ENCODE data around the gene IGSF21. TPM values are rescaled to one million over a fixed set of nuclear protein-coding genes. Genes with fewer than 3 reads are reported as not detected.
"Not testable (repeated sequence)": the region's sequence is repeated elsewhere in the genome, so short reads cannot be mapped to it uniquely, and the experiment has no call there.

IGSF21 gene
- total and polyA plus RNA-seq, 4 experiments from 2014 or later, result not detected

- POLR2A ChIA-PET (ENCODE audit: partially characterized antibody), result no interaction called here
- CTCF ChIA-PET (ENCODE audit: partially characterized antibody), result no interaction called here
- H3K4me3 ChIP-seq (ENCODE audit: low read length in 2 of 2), result no peak overlapping the region
- no peaks in the 10 kb centered on the region for H3K4me1 ChIP-seq (ENCODE audit: insufficient read depth, low read length)
- H3K36me3 ChIP-seq (ENCODE audit: insufficient read depth, low read length), result no peaks in the 10 kb centered on the region
- Mint-ChIP-seq H3K4me1 (no peaks in the 10 kb centered on the region), H3K4me3 (no peak overlapping the region), H3K36me3 (no peaks in the 10 kb centered on the region), H3K27me3 (peaks cover 7% of the 10 kb centered on the region in 2 donors), H3K9me3 (peaks cover 0 to 19% (median 9%) of the 10 kb centered on the region in 8 donors), H3K27ac (no peak overlapping the region)
- peaks cover 0 to 5% of the 10 kb centered on the region in 2 donors for H3K9me3 ChIP-seq (ENCODE audit: control insufficient read depth in 1 of 2, low read length in 2 of 2)
- no peak for DNase-seq
- H3K27ac ChIP-seq (ENCODE audit: low read depth, low read length), result no peak overlapping the region
- intact Hi-C loops (cut with micrococcal nuclease), result no loop called here
- no peaks in the 10 kb centered on the region for H3K27me3 ChIP-seq (ENCODE audit: insufficient read depth, low read length)
Observed at GRCh38 chr1:18414872-18415447, 307.4 kb downstream of the IGSF21 start.

DNA sequence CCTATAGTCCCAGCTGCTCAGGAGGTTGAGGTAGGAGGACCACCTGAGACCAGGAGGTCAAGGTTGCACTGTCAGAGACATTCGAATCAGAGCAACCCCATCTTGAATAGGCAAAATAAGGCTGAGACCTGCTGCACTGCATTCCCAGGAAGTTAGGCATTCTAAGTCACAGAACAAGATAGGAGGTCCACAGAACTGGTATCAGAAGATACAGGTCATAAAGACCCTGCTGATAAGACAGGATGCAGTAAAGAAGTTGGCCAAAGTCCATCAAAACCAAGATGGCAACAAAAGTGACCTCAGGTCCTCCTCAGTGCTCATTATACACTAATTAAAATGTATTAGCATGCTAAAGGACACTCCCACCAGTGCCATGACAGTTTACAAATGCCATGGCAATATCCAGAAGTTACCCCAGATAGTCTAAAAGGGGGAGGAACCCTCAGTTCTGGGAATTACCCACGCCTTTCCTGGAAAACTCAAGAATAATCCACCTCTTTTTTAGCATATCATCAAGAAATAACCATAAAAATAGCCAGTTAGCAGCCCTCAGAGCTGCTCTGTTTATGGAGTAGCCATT, 307.9 kb downstream of the IGSF21 start:
- POLR2A ChIA-PET (ENCODE audit: partially characterized antibody), result no interaction called here
- no peak overlapping the region for H3K27ac Mint-ChIP-seq
- intact Hi-C loops (cut with micrococcal nuclease), result no loop called here
- peaks cover 0 to 5% of the 10 kb centered on the region in 2 donors for H3K9me3 ChIP-seq (ENCODE audit: control insufficient read depth in 1 of 2, low read length in 2 of 2)
- H3K4me3 Mint-ChIP-seq, result no peak overlapping the region
- H3K4me1 Mint-ChIP-seq, result no peaks in the 10 kb centered on the region
- H3K27me3 Mint-ChIP-seq, result peaks cover 6 to 7% of the 10 kb centered on the region in 2 donors
- H3K4me1 ChIP-seq (ENCODE audit: insufficient read depth, low read length), result no peaks in the 10 kb centered on the region
- H3K36me3 Mint-ChIP-seq, result no peaks in the 10 kb centered on the region
- H3K27ac ChIP-seq (ENCODE audit: low read depth, low read length), result no peak overlapping the region
- H3K27me3 ChIP-seq (ENCODE audit: insufficient read depth, low read length), result no peaks in the 10 kb centered on the region
- no peak overlapping the region for H3K4me3 ChIP-seq (ENCODE audit: low read length in 2 of 2)
- H3K9me3 Mint-ChIP-seq, result peaks cover 0 to 19% (median 9%) of the 10 kb centered on the region in 8 donors
- CTCF ChIA-PET (ENCODE audit: partially characterized antibody), result no interaction called here
- H3K36me3 ChIP-seq (ENCODE audit: insufficient read depth, low read length), result no peaks in the 10 kb centered on the region
- DNase-seq, result no peak

DNA sequence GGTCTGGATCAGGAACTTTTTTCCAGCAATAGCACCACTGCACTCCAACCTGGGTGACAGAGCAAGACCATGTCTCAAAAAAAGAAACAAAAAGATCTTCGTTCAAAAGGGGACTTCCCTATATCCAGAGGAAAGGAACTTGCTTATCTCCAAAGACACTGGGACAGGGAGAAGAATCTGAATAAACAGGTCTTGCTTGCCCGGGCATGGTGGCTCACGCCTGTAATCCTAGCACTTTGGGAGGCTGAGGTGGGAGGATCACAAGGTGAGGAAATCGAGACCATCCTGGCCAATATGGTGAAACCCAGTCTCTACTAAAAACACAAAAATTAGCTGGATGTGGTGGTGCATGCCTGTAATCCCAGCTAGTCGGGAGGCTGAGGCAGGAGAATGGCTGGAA, 308.5 kb downstream of the IGSF21 start:
- H3K27me3 Mint-ChIP-seq; H3K36me3 ChIP-seq (ENCODE audit: insufficient read depth, low read length); H3K4me1 Mint-ChIP-seq; CTCF ChIA-PET (ENCODE audit: partially characterized antibody); DNase-seq; H3K36me3 Mint-ChIP-seq; H3K27ac Mint-ChIP-seq; POLR2A ChIA-PET (ENCODE audit: partially characterized antibody); H3K4me1 ChIP-seq (ENCODE audit: insufficient read depth, low read length); H3K9me3 ChIP-seq (ENCODE audit: control insufficient read depth in 1 of 2, low read length in 2 of 2); intact Hi-C loops (cut with micrococcal nuclease); H3K4me3 ChIP-seq (ENCODE audit: low read length in 2 of 2); H3K27me3 ChIP-seq (ENCODE audit: insufficient read depth, low read length); H3K27ac ChIP-seq (ENCODE audit: low read depth, low read length); H3K4me3 Mint-ChIP-seq: not testable (repeated sequence)
- H3K9me3 Mint-ChIP-seq, result peaks cover 0 to 18% (median 9%) of the 10 kb centered on the region in 8 donors

GRCh38 chr1:18417316-18418269, 310.0 kb downstream of the IGSF21 start:
- Histone ChIP-seq H3K27me3 (ENCODE audit: insufficient read depth, low read length) (no peaks in the 10 kb centered on the region), H3K36me3 (ENCODE audit: insufficient read depth, low read length) (no peaks in the 10 kb centered on the region), H3K27ac (ENCODE audit: low read depth, low read length) (no peak overlapping the region), H3K4me3 (ENCODE audit: low read length in 2 of 2) (no peak overlapping the region), H3K9me3 (ENCODE audit: control insufficient read depth in 1 of 2, low read length in 2 of 2) (no peaks in the 10 kb centered on the region), H3K4me1 (ENCODE audit: insufficient read depth, low read length) (no peaks in the 10 kb centered on the region)
- no peaks in the 10 kb centered on the region for H3K36me3 Mint-ChIP-seq
- H3K4me3 Mint-ChIP-seq, result no peak overlapping the region
- peaks cover 7 to 8% of the 10 kb centered on the region in 2 donors for H3K27me3 Mint-ChIP-seq
- H3K4me1 Mint-ChIP-seq, result no peaks in the 10 kb centered on the region
- H3K9me3 Mint-ChIP-seq, result peaks cover 0 to 10% (median 4%) of the 10 kb centered on the region in 8 donors
- CTCF ChIA-PET (ENCODE audit: partially characterized antibody), result no interaction called here
- no peak for DNase-seq
- POLR2A ChIA-PET (ENCODE audit: partially characterized antibody), result no interaction called here
- H3K27ac Mint-ChIP-seq, result no peak overlapping the region
- intact Hi-C loops (cut with micrococcal nuclease), result no loop called here

DNA sequence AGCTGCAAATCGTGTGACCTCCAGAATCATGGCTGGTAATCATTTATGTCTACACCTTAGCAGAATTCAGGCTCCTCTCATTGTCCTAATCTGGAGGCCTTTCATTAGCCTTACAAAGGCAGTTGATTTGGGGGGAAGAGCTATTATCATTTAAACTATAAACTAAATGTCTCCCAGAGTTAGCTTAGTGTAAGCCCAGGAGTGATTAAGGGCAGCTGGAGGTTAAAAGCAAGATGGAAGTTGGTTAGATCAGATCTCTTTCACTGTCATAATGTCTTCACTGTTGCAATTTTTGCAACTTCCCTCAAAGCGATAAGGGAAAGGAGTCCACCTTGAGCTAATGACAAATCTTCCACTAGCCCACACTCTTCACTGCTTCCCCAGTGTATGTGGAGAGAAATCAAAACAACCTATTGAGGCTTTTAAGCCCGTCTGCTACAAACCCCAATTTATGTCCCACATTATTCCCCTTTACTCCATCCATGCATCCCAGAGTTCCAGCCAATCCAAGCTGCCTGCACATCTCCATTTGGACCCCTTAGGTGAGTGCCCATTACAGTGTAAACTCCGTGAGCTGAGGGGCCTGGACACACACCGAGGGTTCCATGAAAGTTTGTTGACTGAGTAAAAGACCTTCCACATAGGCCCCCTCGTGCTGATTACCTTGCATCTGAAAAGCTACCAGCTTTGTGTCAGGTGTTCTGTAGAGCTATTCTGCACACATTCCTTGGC, 311.7 kb downstream of the IGSF21 start:
- no peaks in the 10 kb centered on the region for H3K36me3 ChIP-seq (ENCODE audit: insufficient read depth, low read length)
- no peak for DNase-seq
- Mint-ChIP-seq H3K27me3 (peaks cover 8 to 10% of the 10 kb centered on the region in 2 donors), H3K4me1 (no peaks in the 10 kb centered on the region), H3K9me3 (peaks cover 0 to 4% (median under 1%) of the 10 kb centered on the region in 8 donors), H3K4me3 (no peak overlapping the region), H3K27ac (no peak overlapping the region), H3K36me3 (no peaks in the 10 kb centered on the region)
- no peaks in the 10 kb centered on the region for H3K27me3 ChIP-seq (ENCODE audit: insufficient read depth, low read length)
- H3K4me1 ChIP-seq (ENCODE audit: insufficient read depth, low read length), result no peaks in the 10 kb centered on the region
- ChIA-PET POLR2A (ENCODE audit: partially characterized antibody) (no interaction called here), CTCF (ENCODE audit: partially characterized antibody) (no interaction called here)
- H3K9me3 ChIP-seq (ENCODE audit: control insufficient read depth in 1 of 2, low read length in 2 of 2), result no peaks in the 10 kb centered on the region
- H3K4me3 ChIP-seq (ENCODE audit: low read length in 2 of 2), result no peak overlapping the region
- H3K27ac ChIP-seq (ENCODE audit: low read depth, low read length), result no peak overlapping the region
- intact Hi-C loops (cut with micrococcal nuclease), result no loop called here

DNA sequence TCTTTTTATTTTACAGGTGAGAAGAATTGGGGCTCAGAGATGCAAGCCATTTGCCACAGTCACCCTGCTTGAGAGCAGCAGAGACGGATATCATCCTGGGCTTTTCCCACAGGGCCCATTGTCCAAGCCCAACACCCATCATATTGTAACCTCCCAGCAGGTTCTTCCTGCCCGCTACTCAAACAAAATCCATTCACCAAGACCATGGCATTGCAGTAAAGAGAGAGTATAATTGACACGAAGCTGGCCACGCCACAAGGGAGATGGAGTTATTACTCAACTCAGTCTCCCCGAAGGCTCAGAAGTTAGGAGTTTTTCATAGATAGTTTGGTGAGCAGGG, 312.2 kb downstream of the IGSF21 start:
- H3K36me3 Mint-ChIP-seq, result no peaks in the 10 kb centered on the region
- POLR2A ChIA-PET (ENCODE audit: partially characterized antibody), result no interaction called here
- DNase-seq, result no peak
- H3K4me3 Mint-ChIP-seq, result no peak overlapping the region
- H3K4me1 Mint-ChIP-seq, result no peaks in the 10 kb centered on the region
- H3K27me3 Mint-ChIP-seq, result peaks cover 8 to 9% of the 10 kb centered on the region in 2 donors
- Histone ChIP-seq H3K27ac (ENCODE audit: low read depth, low read length) (no peak overlapping the region), H3K27me3 (ENCODE audit: insufficient read depth, low read length) (no peaks in the 10 kb centered on the region), H3K9me3 (ENCODE audit: control insufficient read depth in 1 of 2, low read length in 2 of 2) (no peaks in the 10 kb centered on the region), H3K36me3 (ENCODE audit: insufficient read depth, low read length) (no peaks in the 10 kb centered on the region), H3K4me3 (ENCODE audit: low read length in 2 of 2) (no peak overlapping the region), H3K4me1 (ENCODE audit: insufficient read depth, low read length) (no peaks in the 10 kb centered on the region)
- H3K27ac Mint-ChIP-seq, result no peak overlapping the region
- intact Hi-C loops (cut with micrococcal nuclease), result no loop called here
- CTCF ChIA-PET (ENCODE audit: partially characterized antibody), result no interaction called here
- H3K9me3 Mint-ChIP-seq, result peaks cover 0 to 7% (median 1%) of the 10 kb centered on the region in 8 donors

Measured in CD4-positive, alpha-beta memory T cell (primary cell).